Neuronal stem cell (in vitro differentiated cells): ENCODE measurements around the gene CLEC4F.

ENCODE experiments used
- DNase-seq: peaks from one replicate; pipeline ENCODE4 v3.0.0-alpha.2; 2013; ENCODE audit warnings: low spot score
- H2AFZ ChIP-seq: one replicate; pipeline ENCODE4 v1.6.1; 2013; ENCODE audit warnings: mild to moderate bottlenecking, low read length, inconsistent platforms
- H2AK5ac ChIP-seq: 2 replicates; pipeline ENCODE4 v1.6.1; 2013; ENCODE audit warnings: low read depth, mild to moderate bottlenecking, inconsistent platforms, low read length, moderate library complexity, mixed read lengths
- H2BK120ac ChIP-seq: 2 replicates; pipeline ENCODE4 v1.6.1; 2013; ENCODE audit warnings: low read depth, mild to moderate bottlenecking, inconsistent platforms, low read length, moderate library complexity, mixed read lengths
- H2BK12ac ChIP-seq: one replicate; pipeline ENCODE4 v1.6.1; 2013; ENCODE audit warnings: low read length, inconsistent platforms
- H2BK15ac ChIP-seq: 2 replicates; pipeline ENCODE4 v1.6.1; 2013; ENCODE audit warnings: mild to moderate bottlenecking, low read length, inconsistent platforms, mixed read lengths
- H2BK5ac ChIP-seq: one replicate; pipeline ENCODE4 v1.6.1; 2013; ENCODE audit warnings: inconsistent platforms, mild to moderate bottlenecking, low read length, moderate library complexity
- H3K14ac ChIP-seq: one replicate; pipeline ENCODE4 v1.6.1; 2013; ENCODE audit warnings: low read length, inconsistent platforms
- H3K18ac ChIP-seq: 2 replicates; pipeline ENCODE4 v1.6.1; 2013; ENCODE audit warnings: low read length, inconsistent platforms
- H3K23ac ChIP-seq: 2 replicates; pipeline ENCODE4 v1.6.1; 2013; ENCODE audit warnings: low read depth, mild to moderate bottlenecking, mixed read lengths, low read length, inconsistent platforms; ENCODE audit not compliant: poor library complexity
- H3K27ac ChIP-seq: replicated peaks from 3 replicates; pipeline ENCODE4 v1.5.1; 2013; ENCODE audit warnings: low read length, inconsistent platforms
- H3K27me3 ChIP-seq, 3 experiments: 2 replicates each; pipeline ENCODE4 v1.6.1; 2013; ENCODE audit warnings: low read length in 3 of 3, mild to moderate bottlenecking in 2 of 3, inconsistent platforms in 1 of 3, low read depth in 1 of 3, mixed read lengths in 1 of 3, moderate library complexity in 1 of 3; ENCODE audit not compliant: control insufficient read depth in 3 of 3, insufficient read depth in 3 of 3
- H3K36me3 ChIP-seq, 2 donors: replicated peaks in 1 of 2; 2 replicates each; pipeline ENCODE4 v1.6.1; 2013; ENCODE audit warnings: low read length in 2 of 2; ENCODE audit not compliant: control insufficient read depth in 2 of 2, insufficient read depth in 2 of 2
- H3K4ac ChIP-seq: 2 replicates; pipeline ENCODE4 v1.6.1; 2013; ENCODE audit warnings: inconsistent platforms, mild to moderate bottlenecking, low read length, moderate library complexity
- H3K4me1 ChIP-seq, 2 donors: 1 replicate in 1 of 2; 2 replicates in 1 of 2; pipeline ENCODE4 v1.6.1; 2013; ENCODE audit warnings: low read length in 2 of 2, low read depth in 1 of 2; ENCODE audit not compliant: control insufficient read depth in 2 of 2, insufficient read depth in 1 of 2
- H3K4me2 ChIP-seq: one replicate; pipeline ENCODE4 v1.6.1; 2013; ENCODE audit warnings: mild to moderate bottlenecking, low read length, inconsistent platforms; ENCODE audit not compliant: insufficient read depth, poor library complexity, severe bottlenecking
- H3K4me3 ChIP-seq, 2 donors: 2 replicates each; pipeline ENCODE4 v1.5.1; 2013; ENCODE audit warnings: low read length in 2 of 2, mild to moderate bottlenecking in 2 of 2, inconsistent platforms in 1 of 2, moderate library complexity in 1 of 2
- H3K79me1 ChIP-seq: one replicate; pipeline ENCODE4 v1.6.1; 2013; ENCODE audit warnings: low read depth, mild to moderate bottlenecking, inconsistent platforms, low read length, moderate library complexity
- H3K9ac ChIP-seq: one replicate; pipeline ENCODE4 v1.6.1; 2013; ENCODE audit warnings: mild to moderate bottlenecking, low read depth, low read length, inconsistent platforms; ENCODE audit not compliant: poor library complexity
- H3K9me3 ChIP-seq, 2 donors: replicated peaks in 1 of 2; 2 replicates each; pipeline versions ENCODE3 to v1.6.1; 2013; ENCODE audit warnings: low read length in 2 of 2, mild to moderate bottlenecking in 2 of 2, inconsistent platforms in 1 of 2, low read depth in 1 of 2, mixed read lengths in 1 of 2, moderate library complexity in 1 of 2; ENCODE audit not compliant: control insufficient read depth in 2 of 2, insufficient read depth in 1 of 2
- H4K8ac ChIP-seq: one replicate; pipeline ENCODE4 v1.6.1; 2013; ENCODE audit warnings: low read depth, mild to moderate bottlenecking, inconsistent platforms, low read length, moderate library complexity
- H4K91ac ChIP-seq: one replicate; pipeline ENCODE4 v1.6.1; 2013; ENCODE audit warnings: low read length, low read depth, mild to moderate bottlenecking, inconsistent platforms; ENCODE audit not compliant: poor library complexity
- WGBS, 2 donors: extraction: QIAGEN DNeasy Blood & Tissue Kit; methylation state at CpG; one replicate each; pipeline ENCODE4 v1.1.7; 2013; ENCODE audit warnings: missing lambda C conversion rate in 2 of 2, mixed read lengths in 1 of 2; ENCODE audit not compliant: insufficient read length in 2 of 2, insufficient replicate concordance in 1 of 2; ENCODE audit errors: extremely low coverage in 2 of 2; 5-methylcytosine and 5-hydroxymethylcytosine counted together

CLEC4F gene

GRCh38 chr2:70830366-70830765 lies 10.0 kb upstream of the CLEC4F start:
- H3K27me3 ChIP-seq, result peaks cover 0 to 23% (median 0%) of the 10 kb centered on the region in 3 experiments
- H2BK15ac ChIP-seq, result no peak overlapping the region
- no peak overlapping the region for H3K4me2 ChIP-seq
- no peaks in the 10 kb centered on the region for H3K79me1 ChIP-seq
- no peak overlapping the region for H3K9ac ChIP-seq
- no peak overlapping the region for H2BK5ac ChIP-seq
- no peak overlapping the region for H3K4ac ChIP-seq
- H3K23ac ChIP-seq, result no peak overlapping the region
- H2AFZ ChIP-seq, result no peak overlapping the region
- peaks cover 0 to 6% of the 10 kb centered on the region in 2 donors for H3K4me1 ChIP-seq
- no peak overlapping the region for H4K8ac ChIP-seq
- H2AK5ac ChIP-seq, result no peak overlapping the region
- H3K27ac ChIP-seq, result no peak overlapping the region
- no peak overlapping the region for H4K91ac ChIP-seq
- H3K14ac ChIP-seq, result no peak overlapping the region
- no peak for DNase-seq
- no peaks in the 10 kb centered on the region for H3K36me3 ChIP-seq
- no CpG with 5 or more reads among the region's 5 CpGs for WGBS, 2 donors
- no peak overlapping the region for H2BK120ac ChIP-seq
- H3K4me3 ChIP-seq, result no peak overlapping the region
- no peak overlapping the region for H2BK12ac ChIP-seq
- no peaks in the 10 kb centered on the region for H3K9me3 ChIP-seq
- H3K18ac ChIP-seq, result no peak overlapping the region

- no peak overlapping the region for H3K4me3 ChIP-seq
- no peak overlapping the region for H2AK5ac ChIP-seq
- H3K9ac ChIP-seq, result no peak overlapping the region
- H3K9me3 ChIP-seq, result no peaks in the 10 kb centered on the region
- no peak overlapping the region for H2BK15ac ChIP-seq
- H3K18ac ChIP-seq, result no peak overlapping the region
- no peak overlapping the region for H4K91ac ChIP-seq
- no peak for DNase-seq
- peaks cover 0 to 6% of the 10 kb centered on the region in 2 donors for H3K4me1 ChIP-seq
- H4K8ac ChIP-seq, result no peak overlapping the region
- no peaks in the 10 kb centered on the region for H3K79me1 ChIP-seq
- no CpG with 5 or more reads among the region's 1 CpG for WGBS, 2 donors
- no peak overlapping the region for H2BK12ac ChIP-seq
- H3K36me3 ChIP-seq, result no peaks in the 10 kb centered on the region
- no peak overlapping the region for H3K14ac ChIP-seq
- H3K4me2 ChIP-seq, result no peak overlapping the region
- H3K27me3 ChIP-seq, result peaks cover 0 to 23% (median 0%) of the 10 kb centered on the region in 3 experiments
- H2AFZ ChIP-seq, result no peak overlapping the region
- H3K4ac ChIP-seq, result no peak overlapping the region
- no peak overlapping the region for H3K23ac ChIP-seq
- no peak overlapping the region for H2BK5ac ChIP-seq
- H2BK120ac ChIP-seq, result no peak overlapping the region
- H3K27ac ChIP-seq, result no peak overlapping the region
These were observed 9.5 kb upstream of the CLEC4F start for GRCh38 chr2:70829916-70830315.

DNA sequence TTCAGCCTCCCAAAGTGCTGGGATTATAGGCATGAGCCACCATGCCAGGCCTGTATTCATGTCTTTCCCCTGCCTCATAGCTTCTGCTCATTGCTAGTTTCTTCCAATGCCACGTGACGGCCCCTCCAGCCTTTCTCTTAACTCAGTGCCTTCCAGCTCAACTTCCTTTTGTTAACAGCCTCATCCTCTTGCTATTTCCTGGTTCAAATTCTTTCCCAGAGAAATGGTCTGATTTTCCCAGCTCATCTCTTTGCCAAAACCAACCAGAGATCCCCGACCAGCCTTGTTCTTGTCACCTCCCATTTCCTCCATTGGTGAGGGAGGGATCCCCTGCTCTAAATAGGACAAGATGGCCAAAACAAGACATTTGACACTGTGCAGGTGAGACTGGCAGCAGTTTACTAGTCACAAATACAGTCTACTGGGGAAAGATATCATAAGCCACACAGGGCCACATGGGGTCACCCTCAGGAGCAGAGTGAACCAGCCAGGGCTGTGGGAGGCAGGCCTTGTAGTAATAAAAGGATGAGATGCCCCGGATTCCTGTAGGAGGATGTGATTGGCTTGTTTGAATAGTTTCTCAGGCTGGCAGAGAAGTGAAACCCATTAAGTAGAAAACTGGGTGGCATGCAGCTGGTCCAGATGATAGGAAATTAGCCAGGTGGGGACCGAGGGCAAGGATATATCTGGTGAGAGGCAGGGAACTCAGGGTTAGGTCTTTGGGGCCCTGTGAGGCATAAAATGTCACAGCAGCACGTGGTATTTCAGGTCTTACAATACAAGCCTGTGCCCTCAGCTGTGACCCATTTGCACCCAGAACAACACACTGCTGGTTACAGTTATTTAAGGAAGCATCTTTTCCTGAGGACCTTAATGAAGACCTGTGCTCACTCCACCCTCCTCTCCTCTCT lies 8.8 kb upstream of the CLEC4F start:
- peaks cover 0 to 6% of the 10 kb centered on the region in 2 donors for H3K4me1 ChIP-seq
- WGBS, 2 donors, result no CpG with 5 or more reads among the region's 6 CpGs
- no peak overlapping the region for H2AFZ ChIP-seq
- no peak overlapping the region for H2BK5ac ChIP-seq
- no peak overlapping the region for H2BK15ac ChIP-seq
- H3K79me1 ChIP-seq, result no peaks in the 10 kb centered on the region
- no peak overlapping the region for H3K14ac ChIP-seq
- H2BK120ac ChIP-seq, result no peak overlapping the region
- H4K91ac ChIP-seq, result no peak overlapping the region
- H3K4me2 ChIP-seq, result no peak overlapping the region
- no peak overlapping the region for H3K27ac ChIP-seq
- H3K4ac ChIP-seq, result no peak overlapping the region
- no peak overlapping the region for H3K9ac ChIP-seq
- H3K4me3 ChIP-seq, result no peak overlapping the region
- H3K36me3 ChIP-seq, result no peaks in the 10 kb centered on the region
- DNase-seq, result no peak
- no peak overlapping the region for H2BK12ac ChIP-seq
- H3K23ac ChIP-seq, result no peak overlapping the region
- H4K8ac ChIP-seq, result no peak overlapping the region
- H2AK5ac ChIP-seq, result no peak overlapping the region
- no peak overlapping the region for H3K18ac ChIP-seq
- H3K9me3 ChIP-seq, result no peaks in the 10 kb centered on the region
- H3K27me3 ChIP-seq, result peaks cover 0 to 23% (median 0%) of the 10 kb centered on the region in 3 experiments

GRCh38 chr2:70828115-70828514 lies 7.7 kb upstream of the CLEC4F start:
- DNase-seq, result no peak
- H2AK5ac ChIP-seq, result no peak overlapping the region
- no CpG with 5 or more reads among the region's 5 CpGs for WGBS, 2 donors
- H4K91ac ChIP-seq, result no peak overlapping the region
- H3K9me3 ChIP-seq, result no peaks in the 10 kb centered on the region
- H3K23ac ChIP-seq, result no peak overlapping the region
- no peaks in the 10 kb centered on the region for H3K79me1 ChIP-seq
- H3K4ac ChIP-seq, result no peak overlapping the region
- no peak overlapping the region for H2AFZ ChIP-seq
- H3K9ac ChIP-seq, result no peak overlapping the region
- H3K27ac ChIP-seq, result no peak overlapping the region
- no peak overlapping the region for H3K18ac ChIP-seq
- H3K4me2 ChIP-seq, result no peak overlapping the region
- H2BK12ac ChIP-seq, result no peak overlapping the region
- H2BK5ac ChIP-seq, result no peak overlapping the region
- H3K4me3 ChIP-seq, result no peak overlapping the region
- H3K4me1 ChIP-seq, result peaks cover 0 to 6% of the 10 kb centered on the region in 2 donors
- no peak overlapping the region for H2BK15ac ChIP-seq
- H3K27me3 ChIP-seq, result peaks cover 0 to 23% (median 0%) of the 10 kb centered on the region in 3 experiments
- no peak overlapping the region for H2BK120ac ChIP-seq
- H3K36me3 ChIP-seq, result no peaks in the 10 kb centered on the region
- no peak overlapping the region for H3K14ac ChIP-seq
- H4K8ac ChIP-seq, result no peak overlapping the region
